HG03439 (cell line): ENCODE data around the gene DNAAF1.
"Not testable (repeated sequence)": the region's sequence is repeated elsewhere in the genome, so short reads cannot be mapped to it uniquely, and the experiment has no call there.

ENCODE experiments used
- ATAC-seq: cut with Tn5 transposase; IDR thresholded peaks from one replicate; pipeline ENCODE4 v1.9.1; 2021; ENCODE audit warnings: mild to moderate bottlenecking, moderate library complexity; ENCODE audit not compliant: unreplicated experiment

Gene DNAAF1

DNA sequence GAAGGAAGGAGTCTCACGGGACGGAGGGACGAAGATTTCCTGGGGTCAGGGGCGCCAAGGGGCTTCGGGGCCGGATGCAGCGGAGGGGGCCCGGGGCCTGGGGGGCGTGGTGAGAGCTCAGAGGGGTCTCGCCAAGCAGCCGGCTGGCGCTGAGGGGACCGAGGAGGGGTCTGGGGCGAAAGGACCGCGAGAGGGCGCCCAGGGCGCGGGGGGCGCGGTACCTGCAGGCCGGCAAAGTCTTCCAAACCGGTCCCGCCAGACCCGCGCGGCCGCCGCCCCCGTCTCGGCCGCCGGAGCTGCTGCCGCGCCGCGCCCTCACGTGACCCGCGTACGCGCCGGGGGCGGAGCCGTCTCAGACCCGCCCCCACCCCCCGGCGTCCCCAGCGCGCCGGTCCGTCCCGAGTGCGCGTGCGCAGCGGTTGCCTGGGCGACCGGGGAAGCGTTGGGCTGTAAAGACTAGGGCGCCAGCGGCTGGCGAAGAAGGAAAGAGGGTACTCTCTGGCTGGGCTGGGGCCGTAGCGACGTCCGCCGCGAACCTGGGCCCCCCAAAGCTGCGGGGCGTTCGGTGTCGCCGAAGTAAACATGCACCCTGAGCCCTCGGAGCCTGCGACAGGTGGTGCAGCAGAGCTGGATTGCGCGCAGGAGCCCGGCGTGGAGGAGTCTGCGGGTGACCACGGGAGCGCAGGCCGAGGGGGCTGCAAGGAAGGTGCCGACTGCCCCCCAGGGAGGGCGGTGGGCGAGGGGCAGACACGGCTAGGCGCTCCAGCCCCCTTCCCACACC, at the start of gene DNAAF1, which contains the start of gene HSDL1:
Gene DNAAF1 (plus strand): TSS at position 450 of the 781 bp plus-strand sequence. CDS start 133 bp downstream, at position 583.
Gene HSDL1 (minus strand): TSS at position 319 of the 781 bp plus-strand sequence. CDS start 13,856 bp downstream, outside the sequence.
- ATAC-seq: peak; percentile 76

DNA sequence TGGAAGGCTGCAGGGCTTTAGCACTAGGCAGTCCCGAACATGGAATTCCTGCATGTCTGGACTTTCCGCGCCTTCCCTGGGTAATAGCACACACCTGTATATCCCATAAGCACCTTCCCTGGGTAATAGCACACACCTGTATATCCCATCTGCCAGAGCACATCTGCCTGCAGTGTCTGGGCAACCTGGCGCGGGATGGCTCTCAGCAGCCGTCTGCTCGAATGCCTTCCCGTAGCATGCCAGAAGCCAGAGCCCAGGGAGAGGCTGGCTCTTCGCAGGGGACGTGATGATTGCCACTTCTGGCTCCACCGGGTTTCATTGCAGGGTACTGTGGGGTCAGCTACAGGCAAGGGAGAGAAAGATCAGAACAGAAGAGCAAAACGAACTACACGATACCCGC, 49.6 kb upstream of the DNAAF1 start:
- no peak for ATAC-seq

DNA sequence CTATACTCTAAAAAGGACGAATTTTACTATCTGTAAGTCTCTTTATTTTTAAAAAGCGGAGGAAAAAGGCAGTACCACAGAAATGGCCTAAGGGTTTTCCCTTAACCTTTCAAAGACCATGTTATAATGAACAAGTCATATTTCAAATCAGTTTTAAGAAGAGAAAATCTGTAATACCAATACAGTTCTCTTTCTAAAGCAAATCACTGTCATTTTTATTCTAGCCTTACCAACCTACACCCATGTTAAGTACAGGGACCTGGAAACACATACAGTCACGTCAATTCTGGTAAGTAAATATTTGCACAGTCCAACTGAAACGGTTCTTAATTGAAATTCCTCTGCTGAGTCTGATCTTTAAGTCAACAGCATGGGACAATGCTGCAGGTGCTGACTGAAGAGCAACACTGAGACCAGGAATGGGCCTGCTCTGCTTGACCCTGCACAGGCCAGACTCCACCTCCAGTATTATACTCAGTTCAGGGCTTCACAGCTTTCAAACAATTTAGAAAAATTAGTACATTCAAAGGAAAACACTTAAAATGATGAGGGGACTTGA, 48.6 kb upstream of the DNAAF1 start:
- no peak for ATAC-seq

- ATAC-seq: no peak
Measured at GRCh38 chr16:84098939-84099338, 46.2 kb upstream of the DNAAF1 start.

DNA sequence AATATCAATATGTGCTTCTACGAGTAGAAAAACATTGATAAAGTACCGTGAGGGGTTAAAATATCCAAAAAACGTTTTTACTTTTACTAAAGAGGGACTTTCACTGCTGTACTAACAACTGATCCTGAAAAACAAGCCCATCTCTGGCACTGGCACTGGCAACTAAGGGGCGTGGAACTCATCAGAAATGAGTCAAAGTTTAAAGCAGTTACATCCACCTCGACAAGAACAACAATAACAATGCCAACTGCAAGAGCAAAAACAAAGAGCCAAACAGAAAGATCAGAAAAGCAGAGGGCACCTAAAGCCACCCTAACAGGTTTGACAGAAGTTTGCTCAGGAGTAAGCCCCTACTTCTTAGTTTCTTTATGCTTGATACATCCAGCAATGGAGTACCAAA, 41.4 kb upstream of the DNAAF1 start:
- ATAC-seq: no peak

DNA sequence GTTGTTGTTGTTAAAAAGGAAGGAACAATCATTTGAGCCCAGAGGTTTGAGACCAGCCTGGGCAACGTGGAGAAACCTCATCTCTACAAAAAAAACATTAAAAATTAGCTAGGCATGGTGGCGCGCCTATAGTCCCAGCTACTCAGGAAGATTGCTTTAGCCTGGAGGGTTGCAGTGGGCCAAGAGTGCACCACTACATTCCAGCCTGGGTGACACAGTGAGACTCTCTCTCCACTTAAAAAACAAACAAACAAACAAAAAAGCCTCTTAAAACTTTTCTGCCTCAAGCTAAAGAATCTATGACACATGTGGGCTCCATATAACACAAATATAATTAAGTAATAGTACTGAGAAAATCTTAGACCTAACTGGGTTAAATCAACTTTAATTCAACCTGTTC, 40.9 kb upstream of the DNAAF1 start:
- no peak for ATAC-seq

GRCh38 chr16:84105301-84105815, 39.8 kb upstream of the DNAAF1 start:
- ATAC-seq: no peak

DNA sequence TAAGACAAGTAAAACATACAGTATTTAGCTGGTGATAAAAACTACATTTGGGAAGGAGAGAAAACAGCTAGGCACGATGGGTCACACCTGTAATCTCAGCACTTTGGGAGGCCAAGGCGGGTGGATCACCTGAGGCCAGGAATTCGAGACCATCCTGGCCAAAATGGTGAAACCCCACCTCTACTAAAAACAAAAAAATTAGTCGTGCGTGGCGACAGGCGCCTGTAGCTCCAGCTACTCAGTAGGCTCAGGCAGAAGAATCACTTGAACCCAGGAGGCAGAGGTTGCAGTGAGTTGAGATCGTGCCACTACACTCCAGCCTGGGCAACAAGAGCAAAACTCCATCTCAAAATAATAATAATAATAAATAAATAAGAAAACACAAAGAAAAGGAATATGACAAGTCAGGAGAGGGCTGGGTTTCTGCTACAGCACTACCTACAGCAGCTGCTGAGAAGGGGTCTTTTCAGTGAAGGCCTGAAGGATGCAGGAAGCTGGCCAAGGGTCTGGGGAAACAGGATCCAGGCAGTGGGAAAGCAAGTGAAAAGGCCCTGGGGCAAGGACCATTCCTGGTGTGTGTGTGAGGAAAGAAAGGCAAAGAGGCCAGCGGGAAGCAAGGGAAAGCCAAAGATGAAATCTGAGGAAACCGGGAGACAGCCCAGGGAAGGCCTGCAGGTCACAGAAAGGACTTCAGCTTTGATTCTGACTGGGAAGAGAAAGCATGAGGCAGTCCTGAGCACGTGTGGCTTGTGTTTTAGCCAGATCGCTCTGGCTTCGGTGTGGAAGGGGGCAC, 39.0 kb upstream of the DNAAF1 start:
- ATAC-seq: no peak

GRCh38 chr16:84107921-84108320, 37.2 kb upstream of the DNAAF1 start:
- ATAC-seq: no peak

DNA sequence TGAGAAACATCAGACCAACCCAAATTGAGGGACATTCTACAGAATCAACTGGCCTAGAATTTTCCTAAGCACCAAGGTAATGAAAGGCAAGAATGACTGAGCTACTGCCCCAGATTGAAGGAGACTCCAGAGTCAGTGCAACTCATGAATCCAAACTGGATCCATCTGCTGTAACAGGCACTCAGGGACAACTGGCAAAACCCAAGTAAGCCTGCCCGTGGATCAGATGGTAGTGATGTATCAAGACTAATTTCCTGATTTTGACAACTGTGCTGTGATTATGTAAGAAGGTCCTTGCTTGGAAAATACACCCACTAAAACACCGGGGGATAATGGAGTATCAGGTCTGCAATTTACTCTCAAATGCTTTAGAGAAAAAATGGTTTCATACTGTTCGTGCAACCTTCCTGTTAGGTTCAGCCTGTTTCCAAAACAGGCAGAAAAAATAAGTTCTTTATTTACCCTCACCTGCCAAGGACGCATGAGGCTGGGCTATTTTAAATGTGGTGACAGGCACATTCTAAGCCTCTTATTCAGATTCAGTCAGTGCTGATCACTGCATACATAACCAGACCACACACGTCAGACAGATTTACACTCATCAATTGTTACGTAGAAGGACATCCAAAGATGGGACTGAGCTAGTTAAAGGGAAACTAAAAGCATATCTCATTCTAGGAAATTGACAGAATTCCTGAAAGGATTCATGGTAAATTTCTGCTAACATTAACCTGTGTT, 35.3 kb upstream of the DNAAF1 start:
- no peak for ATAC-seq

DNA sequence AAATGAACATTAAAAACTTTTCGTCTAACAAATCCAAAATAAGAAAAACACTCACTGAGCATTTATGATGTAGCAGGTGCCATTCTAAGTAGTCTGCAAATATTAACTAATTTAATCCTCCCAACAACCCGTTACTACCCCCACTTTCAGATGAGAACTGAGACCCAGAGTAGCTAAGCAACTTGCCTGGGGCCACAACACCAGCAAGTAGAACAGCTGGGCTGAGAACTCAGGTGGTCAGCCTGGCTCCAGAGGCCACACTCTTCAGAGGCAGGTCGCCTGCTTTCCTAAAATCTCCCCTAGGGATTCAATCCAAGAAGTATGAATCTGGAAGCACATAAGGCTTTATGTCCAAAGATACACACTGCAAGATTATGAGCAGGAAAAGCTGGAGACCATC, 34.6 kb upstream of the DNAAF1 start:
- no peak for ATAC-seq

DNA sequence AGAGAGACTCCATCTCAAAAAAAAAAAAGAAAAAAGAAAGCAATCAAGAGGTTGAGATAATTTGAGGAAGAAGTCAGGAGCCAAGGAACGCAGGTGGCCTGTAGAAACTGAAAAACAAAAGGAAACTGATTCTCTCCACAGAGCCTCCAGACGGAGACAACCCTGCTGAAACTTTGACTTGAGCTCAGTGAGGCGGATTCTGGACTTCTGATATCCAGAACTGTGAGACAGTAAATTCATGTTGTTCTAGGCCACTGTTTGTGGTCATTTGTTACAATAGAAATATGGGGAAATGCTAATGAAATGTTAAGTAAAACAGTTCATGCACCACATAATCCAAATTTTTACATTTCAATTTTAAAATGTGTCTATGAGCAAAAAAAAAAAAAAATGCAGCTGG, 33.6 kb upstream of the DNAAF1 start:
- no peak for ATAC-seq

DNA sequence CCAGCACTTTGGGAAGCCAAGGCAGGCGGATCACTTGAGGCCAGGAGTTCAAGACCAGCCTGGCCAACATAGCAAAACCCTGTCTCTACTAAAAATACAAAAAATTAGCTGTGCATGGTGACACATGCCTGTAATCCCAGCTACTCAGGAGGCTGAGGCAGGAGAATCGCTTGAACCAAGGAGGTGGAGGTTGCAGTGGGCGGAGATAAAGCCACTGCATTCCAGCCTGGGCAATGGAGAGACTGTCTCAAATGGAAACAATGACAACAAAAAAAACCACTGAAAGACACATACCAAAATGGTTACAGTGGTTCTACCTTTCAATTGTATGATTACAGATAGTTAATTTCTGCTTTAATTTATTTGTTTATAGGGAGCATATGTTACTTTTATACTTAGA, 33.2 kb upstream of the DNAAF1 start:
- ATAC-seq: not testable (repeated sequence)

DNA sequence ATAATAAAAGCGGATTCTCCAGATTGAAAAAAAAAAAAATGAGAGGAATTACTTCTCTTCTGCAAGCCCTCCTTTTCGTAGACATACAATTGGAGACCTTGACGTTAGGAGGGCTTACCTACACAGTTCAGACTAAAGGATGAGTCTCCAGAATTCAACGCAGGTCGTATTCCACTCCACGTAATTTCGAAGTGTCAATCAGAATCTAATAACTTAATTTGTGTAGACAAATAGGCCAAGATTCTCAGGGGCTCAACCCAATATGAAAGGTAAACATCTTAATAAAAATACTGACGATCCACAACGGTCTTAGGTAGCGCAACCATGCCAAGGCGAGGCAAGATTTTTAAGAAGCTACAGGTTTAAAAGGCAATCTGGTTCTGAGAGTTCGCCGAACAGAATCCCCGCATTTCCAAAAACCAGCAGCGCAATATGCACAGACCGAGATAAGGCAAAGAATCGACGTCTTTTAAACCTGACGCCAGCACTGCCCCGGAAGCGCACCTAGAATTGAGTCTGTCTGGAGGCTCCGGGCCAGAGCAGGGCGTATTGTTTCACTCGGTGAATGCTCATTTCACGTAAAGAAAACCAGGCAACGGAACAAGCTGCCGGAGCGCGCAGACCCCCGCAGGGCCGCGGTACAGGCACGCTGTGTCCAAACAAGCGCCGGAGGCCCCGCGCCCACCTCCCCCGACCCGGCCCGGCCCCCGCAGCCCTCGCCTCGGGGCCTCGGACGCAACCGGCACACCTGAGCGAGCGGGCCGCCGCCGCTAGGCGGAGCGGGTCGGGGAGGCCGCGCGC, 29.0 kb upstream of the DNAAF1 start:
- peak; percentile 40 for ATAC-seq

GRCh38 chr16:84116720-84117493, 28.2 kb upstream of the DNAAF1 start, which contains the start of gene MBTPS1:
MBTPS1 (minus strand) TSS chr16:84116942; CDS start chr16:84101783, 15,159 bp downstream.
- ATAC-seq: peak; percentile 93

DNA sequence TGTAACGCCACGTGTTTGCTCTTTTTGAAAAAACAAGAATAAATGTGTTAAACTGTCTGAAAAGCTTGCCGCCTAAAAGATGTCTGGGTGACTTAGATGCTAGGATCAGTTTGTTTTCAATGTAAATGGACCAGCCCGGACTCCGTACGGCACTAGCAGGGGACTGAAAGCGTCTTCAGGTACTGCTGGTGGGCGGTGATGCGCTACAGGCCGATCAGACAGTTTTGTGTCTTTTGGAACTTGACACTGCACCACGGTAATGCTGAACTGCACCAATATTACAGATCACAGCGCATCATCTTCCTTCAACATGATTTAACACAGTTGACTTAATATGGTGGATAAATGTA, 27.6 kb upstream of the DNAAF1 start:
- ATAC-seq: no peak

- not testable (repeated sequence) for ATAC-seq
Measured at GRCh38 chr16:84118315-84118714, 26.8 kb upstream of the DNAAF1 start.

GRCh38 chr16:84119368-84119767, 25.7 kb upstream of the DNAAF1 start:
- no peak for ATAC-seq

DNA sequence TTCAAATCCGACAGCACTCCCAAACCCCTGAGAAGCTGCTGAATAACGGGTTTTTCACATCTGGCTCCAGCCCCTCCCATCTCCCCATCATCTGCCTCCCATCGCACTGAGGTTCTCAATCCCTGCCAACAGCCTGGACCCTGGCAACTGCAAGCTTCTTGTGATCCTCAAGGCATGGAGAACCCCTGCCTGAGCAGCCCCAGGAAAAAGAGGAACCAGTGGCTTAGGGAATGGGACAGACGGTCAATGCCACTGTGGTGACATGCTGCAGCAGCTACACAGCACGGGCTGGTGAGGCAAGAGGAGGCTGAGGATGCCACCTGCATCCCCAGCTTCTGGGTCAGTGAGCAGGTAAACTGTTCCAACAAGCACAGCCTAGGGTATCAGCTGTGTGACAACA, 25.1 kb upstream of the DNAAF1 start:
- ATAC-seq: no peak
